SKM-1 (cell line): ENCODE data around the gene RUNDC1.
A peak's percentile ranks its signal among the peaks of the same experiment; 100 is the strongest.

Source experiments
- DNase-seq: peaks from one replicate; lab custom pipeline; 2025; ENCODE audit not compliant: unreplicated experiment; lab: John Stamatoyannopoulos, UW

The RUNDC1 gene

DNA sequence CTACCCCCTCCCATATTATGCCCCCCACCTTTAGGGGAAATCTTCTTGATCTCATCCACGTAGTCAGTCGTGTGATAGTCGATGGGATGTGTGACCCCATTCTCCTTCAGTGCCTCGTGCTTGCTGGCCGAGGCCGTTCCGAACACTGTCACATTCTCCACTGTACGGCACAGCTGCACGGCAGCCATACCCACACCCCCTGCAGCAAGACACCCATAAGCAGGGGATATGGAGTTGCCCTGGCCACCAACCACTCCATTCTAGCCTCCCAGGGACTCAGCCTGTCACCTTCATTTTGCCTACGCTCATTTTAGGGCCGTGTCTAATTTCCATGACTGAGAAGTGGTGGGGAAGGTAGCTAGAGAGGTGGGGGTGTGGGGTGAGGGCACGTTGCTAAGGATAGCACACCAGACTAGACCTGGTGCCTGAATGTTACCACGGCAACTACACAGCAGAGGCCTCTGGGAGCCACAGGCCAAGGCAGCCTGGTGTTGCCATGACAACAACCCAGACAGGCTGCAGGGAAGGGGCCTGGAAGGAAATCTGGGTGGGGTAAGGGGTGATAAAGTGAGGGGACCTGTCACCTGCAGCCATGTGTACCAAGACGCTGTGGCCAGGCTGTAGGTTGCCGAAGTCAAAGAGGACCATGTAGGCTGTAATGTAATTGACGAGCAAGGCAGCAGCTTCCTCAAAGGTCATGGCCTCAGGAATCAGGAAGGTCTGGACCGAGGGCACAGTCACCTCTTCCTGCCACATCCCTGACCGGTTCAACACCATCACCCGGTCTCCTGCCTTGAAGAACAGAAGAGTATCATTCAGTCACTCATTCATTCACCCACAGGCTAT lies 37.9 kb downstream of the RUNDC1 start:
- DNase-seq, result peak; percentile 66

DNA sequence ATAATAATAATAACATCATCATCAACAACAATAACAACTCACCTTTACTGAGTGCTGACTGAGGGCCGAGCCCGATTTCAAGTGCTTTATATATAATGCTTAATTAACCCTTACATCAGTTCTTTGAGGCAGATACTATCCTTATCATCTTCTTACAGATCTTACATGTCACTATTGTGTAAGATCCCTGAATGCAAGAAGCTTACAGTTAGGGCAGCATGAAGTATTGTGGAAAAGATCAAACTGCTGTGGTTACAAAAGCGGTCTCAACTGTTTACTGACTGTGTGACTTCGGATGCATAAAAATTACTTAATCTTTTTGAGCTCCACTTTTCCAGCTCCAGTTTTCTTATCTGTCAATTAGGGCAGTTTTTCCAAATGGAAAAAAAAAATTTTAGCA lies 38.6 kb downstream of the RUNDC1 start:
- peak; percentile 70 for DNase-seq

DNA sequence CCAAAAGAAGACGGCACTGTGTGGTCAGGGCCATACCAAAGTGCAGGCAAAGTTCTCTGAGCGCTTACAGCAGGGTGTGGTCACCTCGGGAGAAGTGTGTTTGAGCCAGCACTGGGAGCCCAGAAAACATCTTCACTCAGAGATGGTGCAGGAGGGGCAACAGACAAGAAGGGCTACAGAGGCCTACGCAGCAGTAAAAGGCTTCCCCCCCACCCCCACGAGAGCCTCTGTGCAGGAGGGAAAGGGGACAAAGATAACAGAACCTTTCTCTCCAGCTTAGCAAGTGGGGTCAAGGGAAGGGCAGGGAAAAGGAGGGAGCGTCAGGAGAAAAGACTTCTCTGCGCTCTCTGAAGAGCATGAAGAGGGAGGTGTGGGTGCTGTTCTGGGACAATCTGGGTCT lies 39.1 kb downstream of the RUNDC1 start:
- no peak for DNase-seq

DNA sequence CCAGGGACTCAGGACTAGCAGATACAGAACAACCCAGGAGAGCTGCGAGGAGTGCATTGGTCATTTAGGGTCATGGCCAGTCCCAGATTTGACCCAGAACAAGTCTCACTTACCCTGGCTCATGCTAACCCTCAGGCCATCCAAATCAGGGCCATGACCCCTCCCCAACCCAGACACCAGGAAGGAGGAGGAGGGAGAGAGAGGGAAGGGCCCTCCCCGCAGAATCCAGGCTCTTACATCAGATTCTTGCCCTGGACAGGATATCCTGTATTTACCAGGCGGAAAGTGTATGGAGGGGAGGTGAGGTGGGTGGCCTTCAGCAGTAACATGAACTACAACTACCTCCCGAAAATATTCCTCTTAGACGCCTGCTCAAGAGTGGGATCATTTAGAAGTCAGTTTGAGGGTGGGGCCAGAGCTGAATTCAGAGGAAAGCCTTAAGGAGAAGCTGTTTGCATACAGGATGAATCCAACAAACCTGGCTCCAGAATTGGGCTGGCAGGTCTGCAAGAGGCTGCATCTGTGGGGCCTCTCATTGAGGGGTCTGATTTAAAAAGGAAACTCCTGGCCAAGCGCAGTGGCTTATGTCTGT lies 39.8 kb downstream of the RUNDC1 start:
- DNase-seq, result peak; percentile 38

DNA sequence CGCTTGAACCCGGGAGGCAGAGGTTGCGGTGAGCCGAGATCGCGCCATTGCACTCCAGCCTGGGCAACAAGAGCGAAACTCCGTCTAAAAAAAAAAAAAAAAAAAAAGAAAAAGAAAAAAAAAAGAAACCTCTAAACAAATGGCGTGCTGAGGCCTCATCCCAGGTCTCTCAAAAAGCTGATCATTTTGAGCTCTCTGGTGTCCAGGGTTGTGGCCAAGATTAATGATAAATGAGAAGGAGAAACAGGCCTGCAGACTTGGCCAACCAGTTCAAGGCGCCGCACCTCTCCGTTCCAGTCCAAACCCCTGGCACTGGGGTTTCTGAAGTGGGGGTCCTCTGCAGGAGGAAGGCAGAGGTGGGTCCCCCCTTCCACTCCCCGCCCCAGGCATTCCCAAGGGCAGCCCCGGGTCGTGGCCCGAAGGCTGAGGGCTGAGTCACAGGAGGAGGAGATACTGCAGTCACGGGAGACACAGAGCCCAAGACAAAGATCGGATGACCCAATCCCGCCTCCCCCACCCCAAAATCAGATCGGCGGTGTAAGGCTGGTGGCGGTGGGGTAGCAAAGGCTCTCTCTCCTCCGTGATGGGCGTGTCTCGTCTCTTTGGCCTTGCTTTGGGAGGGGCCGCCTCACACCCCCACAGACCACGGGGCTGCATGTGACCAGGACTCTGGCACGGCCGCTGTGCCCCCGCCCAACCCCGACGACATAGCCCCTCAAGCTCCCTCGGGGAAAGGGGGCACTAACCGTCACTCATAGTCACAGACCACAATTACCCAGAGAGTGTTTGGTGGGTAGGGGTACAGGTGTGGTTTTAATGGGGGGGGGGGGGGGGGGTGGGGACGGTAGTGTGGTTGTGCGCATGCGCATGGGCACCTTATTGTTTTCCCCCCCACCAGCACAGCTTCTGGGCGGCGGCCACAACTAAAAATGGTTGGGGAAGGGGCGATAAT lies 40.7 kb downstream of the RUNDC1 start:
- no peak for DNase-seq

DNA sequence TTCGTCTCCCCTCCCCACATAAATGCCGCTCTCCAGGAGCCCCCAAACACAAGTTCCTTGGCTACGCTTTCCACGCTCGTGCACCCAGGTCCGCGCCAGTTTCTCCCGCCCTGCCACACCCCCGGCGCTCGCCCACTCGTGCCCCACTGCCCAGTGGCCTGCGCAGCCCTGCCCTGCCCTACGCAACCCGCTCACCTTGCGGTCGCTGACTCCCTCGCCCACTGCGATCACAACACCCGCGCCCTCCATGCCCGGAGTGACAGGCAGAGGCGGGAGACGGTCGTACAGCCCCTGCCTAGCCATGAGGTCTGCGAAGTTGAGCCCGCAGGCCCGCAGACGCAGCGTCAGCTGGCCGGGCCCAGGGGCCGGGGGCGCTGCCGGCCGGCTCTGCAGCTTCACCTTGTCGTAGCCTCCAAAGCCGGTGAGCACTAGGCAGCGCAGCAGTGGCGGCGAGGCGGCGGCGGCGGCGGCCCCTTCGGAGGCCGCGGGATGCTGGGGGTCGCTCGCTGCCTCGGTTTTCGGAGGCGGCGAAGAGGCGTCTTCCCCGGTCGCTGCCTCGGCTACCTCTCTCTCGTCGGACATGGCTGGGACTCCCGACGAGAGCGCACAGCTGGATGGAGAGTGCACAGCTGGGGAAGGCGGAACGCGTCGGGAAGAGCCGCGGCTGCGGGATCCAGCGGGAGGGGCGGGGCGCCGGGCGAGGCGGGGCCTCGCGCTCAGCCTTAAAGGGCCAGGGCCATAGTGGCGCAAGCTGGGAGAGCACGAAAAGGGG lies 41.6 kb downstream of the RUNDC1 start, which contains the start of gene VAT1:
VAT1 (minus strand) TSS at position 645 of the 772 bp plus-strand sequence; CDS start at position 582, 63 bp downstream.
- DNase-seq, result peak; percentile 39

DNA sequence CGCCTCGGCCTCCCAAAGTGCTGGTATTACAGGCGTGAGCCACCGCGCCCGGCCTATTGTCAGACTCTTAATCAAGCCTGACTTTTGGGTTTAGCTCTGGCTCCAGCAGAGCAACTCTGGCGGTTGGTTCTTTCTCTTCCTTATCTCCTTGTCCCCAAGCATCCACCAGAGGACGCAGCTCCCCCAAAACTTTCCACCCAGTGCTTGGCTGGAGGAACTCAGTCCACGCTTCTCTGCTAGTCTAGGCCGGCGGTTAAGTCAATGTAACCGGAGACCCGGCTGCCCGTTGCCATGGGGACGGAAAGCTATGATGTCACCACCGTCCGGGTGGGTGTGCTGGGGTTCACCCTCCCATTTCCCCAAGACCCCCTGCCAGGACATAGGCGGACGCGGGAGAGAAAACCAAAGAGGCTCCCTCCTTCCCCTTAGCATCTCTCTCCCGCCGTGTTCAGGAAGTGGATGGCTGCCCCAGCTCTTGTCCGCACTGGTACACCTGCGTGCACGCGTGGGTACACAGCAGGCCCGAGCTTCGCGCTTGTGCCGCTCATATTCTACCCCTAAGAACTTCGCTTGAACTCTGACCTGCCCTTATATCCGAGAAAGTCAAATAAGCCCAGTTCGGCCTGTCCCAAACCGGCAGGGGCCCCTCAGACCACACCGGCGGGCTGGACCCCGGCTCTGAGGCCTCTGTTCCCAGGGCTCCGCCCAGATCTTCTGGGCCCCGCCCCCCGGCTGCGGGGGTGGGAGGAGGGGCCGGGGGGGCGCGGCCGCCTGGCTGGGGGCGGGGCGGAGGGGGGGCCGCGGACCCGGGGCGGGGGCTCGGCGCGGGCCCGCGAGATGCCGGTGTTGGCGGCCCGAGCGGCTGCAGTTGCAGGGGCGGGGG lies 44.3 kb downstream of the RUNDC1 start, which contains the start of gene RND2:
RND2 (plus strand) TSS at position 825 of the 883 bp plus-strand sequence. CDS start 117 bp downstream, outside the sequence.
- peak; percentile 77 for DNase-seq

DNA sequence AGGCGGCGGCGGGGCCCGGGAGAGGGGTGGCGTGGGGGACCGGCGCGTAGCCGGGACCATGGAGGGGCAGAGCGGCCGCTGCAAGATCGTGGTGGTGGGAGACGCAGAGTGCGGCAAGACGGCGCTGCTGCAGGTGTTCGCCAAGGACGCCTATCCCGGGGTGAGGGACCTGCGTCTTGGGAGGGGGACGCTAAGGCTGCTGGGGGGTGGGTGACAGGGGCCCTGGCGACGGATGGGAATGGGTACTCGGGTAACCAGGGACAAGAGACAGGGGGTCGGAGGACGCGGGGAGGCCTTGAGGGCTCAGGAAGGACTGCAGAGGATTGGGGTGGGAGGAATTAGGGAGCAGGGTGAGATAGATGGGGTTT lies 44.9 kb downstream of the RUNDC1 start:
- no peak for DNase-seq

DNA sequence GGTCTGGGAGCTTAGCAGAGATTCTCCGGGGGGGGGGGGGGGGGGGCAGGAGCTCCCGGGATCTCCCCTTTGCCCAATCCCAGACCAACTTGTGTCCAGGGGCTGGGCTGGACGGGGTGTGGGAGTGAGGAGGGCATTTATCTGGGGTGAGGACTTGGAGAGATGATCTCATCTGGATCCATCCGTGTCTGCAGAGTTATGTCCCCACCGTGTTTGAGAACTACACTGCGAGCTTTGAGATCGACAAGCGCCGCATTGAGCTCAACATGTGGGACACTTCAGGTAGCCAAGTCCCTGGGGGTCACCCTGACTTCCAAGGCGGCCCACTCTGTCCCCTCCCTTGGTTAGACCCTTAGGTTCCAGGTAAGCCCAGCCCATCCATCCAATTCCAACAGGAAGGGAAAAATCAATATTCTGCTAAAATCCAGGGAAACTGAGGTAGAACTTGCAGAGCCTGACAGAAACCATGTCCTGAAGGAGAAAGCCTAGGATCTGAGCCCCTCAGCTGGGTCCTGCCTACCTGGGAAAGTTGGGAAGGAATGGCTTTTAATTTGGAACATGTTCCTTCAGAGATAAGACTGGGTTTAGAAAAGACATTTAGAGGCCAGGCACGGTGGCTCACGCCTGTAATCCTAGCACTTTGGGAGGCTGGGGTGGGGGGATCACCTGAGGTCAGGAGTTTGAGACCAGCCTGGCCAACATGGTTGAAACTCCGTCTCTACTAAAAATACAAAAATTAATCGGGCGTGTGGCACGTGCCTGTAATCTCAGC lies 45.6 kb downstream of the RUNDC1 start:
- DNase-seq, result no peak

DNA sequence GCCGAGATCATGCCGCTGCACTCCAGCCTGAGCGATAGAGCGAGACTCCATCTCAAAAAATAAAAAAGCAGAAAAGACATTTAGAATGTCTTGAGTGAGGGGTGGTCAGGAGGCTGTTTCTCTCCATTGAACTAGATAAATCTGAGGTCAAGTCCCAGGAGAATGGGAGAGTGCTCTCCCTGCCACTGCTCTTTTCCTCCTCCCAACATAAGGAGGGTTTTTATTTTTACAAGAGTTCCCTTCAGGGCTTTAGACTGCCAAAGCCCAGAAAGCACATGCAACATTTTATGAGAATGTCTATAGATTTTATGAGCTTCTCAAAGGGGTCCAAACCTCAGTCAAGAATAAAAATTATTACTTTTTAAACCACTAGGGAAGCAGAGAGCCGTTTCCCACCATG lies 46.2 kb downstream of the RUNDC1 start:
- no peak for DNase-seq

DNA sequence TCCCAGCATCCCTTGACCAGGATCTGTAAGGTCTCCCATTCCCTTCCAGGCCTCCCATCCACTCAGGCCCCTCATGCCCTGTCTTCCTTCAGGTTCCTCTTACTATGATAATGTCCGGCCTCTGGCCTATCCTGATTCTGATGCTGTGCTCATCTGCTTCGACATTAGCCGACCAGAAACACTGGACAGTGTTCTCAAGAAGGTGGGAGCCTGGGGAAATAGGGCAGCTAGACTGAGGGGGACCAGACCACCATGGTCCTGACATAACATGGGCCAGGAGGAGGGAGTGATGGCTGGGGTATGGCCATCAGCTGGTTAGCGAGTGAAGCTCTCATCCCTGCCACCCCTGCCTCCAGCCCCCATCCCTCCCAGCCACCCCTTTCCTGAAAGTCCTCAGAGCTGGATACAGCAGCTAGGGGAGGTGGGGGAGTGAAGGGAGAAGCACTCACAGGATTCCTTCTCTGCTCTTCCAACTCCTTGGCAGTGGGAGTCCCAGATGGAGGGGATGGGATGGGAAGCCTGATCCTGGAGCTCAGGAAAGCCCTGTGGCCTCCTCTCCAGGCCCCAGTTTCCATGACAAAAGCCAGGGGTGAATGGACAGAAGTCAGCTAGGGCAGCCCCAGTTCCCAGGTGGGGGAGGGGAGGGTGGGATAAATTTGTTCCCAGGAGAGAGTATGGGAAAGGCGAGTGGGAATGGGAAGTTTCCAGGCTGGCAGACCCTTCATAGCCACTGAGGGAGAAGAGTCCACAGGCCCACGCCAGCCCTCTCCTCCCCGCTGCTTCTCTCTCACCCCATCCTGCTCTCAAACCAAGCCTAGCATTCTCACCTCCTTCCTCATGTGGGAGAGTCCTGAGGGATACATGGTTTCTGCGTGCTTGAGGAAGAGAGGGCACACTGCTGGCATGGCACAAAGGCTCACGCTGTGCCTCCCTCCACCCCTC lies 47.0 kb downstream of the RUNDC1 start:
- DNase-seq, result no peak

DNA sequence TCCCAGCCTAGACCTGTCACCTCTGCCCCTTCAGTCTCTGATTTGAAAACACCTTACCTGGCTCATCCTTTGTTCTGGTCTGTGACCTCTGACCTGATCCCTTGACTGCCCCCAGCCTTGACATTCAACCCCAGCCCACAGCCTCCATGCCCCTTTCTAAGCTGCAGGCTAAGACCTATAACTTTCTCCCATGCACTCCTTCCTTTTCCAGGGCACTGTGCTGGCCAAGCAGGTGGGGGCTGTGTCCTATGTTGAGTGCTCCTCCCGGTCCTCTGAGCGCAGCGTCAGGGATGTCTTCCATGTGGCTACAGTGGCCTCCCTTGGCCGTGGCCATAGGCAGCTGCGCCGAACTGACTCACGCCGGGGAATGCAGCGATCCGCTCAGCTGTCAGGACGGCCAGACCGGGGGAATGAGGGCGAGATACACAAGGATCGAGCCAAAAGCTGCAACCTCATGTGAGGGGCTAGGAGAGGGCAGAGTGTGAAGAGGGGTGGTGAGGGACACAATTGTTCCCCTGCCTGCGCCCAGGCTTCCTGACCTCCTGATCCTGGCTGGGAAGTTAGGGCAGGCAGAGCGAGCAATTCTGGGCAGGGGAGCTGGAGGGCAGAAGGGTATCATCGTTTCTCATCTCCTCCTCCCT lies 48.0 kb downstream of the RUNDC1 start:
- DNase-seq, result no peak

DNA sequence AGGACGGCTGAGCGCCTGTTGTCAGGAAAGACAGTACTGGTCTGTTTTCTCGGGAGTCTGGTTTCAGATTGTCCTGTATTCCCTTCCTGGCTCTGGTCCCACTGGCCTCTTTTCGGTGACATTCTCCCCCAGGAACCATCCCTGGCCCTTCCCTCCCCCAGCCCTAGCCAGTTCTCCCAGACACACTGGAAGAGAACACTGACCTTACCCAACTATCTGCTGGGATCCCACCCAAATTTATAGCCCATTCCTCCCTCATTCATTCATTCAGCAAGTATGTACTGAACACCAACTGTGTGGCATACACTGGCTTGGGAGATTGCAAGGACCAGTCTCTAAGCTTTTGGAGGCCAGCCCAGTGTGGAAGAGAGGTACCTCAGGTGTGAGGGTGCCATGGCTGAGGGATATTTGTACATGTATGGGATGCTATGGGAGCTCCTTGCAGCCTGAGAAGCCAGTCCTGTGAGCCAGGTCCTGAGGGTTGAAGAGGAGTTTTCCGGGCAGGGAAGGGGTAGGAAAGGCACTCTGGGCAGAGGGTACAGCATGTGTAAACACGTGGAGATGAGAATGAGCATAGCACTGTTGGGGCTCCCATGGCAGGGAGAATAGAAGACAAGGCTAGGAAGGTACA lies 49.9 kb downstream of the RUNDC1 start:
- no peak for DNase-seq

DNA sequence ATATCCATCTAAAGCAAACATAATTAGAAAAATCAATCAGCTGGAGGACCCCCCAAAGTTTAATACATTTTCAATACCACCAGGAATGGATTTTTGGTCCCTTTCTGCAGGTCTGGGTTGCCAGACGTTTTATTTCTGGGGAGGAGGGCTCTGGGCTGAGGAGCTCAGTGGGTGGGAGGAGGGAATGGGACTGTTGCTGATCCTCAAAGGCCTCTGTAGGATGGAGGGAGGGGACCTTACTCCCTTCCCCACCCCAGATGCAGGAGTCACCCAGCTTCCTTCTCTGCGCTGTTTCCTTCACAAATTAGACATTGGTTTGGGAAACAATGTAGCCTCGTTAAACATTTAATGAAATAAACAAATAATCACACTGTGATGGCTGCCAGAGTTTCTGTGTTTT lies 51.3 kb downstream of the RUNDC1 start:
- no peak for DNase-seq

DNA sequence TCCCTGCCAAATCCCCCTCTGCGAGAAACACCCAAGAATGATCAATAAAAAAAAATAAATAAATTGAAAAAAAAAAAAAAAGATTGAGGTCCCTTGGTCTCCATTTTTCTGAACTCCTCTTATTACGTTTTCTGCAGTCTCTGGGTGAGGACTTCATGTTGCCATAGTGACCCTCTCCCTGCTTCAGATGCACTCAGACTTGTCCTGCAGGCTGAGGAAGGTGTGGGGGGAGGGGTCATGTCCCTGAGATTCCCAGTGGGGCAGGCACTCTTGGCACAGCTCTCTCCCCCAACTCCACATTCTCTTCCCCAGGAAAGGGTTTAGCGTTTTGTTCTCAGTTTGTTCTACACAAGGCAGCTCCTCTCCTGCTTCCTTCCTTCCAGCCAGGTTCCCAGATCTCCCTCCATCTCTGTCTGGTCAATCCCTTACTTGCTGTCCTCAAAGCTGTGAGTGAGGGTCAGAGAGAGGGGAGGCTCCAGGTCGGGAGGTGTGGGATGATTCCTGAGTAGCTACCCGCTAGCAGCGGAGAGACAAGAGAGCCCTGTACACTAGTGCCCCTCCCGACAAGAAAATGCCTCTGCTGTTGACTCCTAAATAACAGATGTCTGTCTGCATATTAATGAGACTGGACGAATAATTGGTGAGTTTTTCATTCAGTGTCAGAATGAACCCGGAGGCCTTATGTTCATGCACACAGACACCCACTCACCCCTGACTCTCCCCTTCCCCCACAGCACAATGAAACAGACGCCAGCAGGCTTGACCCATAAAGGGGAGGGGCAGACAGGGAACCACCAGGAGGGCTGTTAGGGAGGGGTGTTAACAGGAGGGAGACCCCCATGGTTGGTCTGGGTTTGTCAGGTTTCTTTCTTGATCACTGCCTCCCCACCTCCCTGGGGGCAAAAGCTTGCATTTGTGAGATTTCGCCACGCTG lies 53.9 kb downstream of the RUNDC1 start:
- DNase-seq, result no peak

DNA sequence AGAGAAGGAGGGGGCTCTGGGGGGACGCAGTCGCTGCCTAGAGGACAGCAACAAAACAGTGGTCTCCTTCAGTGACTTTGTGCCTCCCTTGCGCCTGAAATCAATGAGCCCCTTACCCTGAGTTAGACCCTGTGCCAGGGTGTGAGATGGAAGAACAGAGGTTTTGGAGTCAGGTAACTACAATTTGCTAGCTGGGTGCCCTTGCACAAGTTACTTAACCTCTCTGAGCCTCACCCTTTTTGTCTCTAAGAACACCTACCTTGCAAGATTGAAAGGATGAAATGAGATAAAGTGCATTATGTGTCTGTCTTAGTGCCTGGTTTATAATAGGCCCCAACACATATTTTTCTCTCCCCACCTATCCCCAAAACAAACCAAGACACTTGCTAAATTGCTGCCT lies 54.5 kb downstream of the RUNDC1 start:
- no peak for DNase-seq
